Midbrain (tissue), 1 donor: ENCODE data around the gene IL1B.
"Not testable (repeated sequence)": the region's sequence is repeated elsewhere in the genome, so short reads cannot be mapped to it uniquely, and the experiment has no call there.

Source experiments
- DNase-seq: peaks from one replicate; lab custom pipeline; 2025; lab: John Stamatoyannopoulos, UW

Gene IL1B

GRCh38 chr2:112850588-112850987 is 14.0 kb upstream of the IL1B start:
- DNase-seq = no peak

- no peak for DNase-seq
These were observed 13.4 kb upstream of the IL1B start for GRCh38 chr2:112849956-112850355.

GRCh38 chr2:112848833-112849232 is 12.3 kb upstream of the IL1B start:
- DNase-seq = no peak

- no peak for DNase-seq
These were observed 9.5 kb upstream of the IL1B start for GRCh38 chr2:112846031-112846430.

- DNase-seq = no peak
These were observed 7.3 kb upstream of the IL1B start for GRCh38 chr2:112843836-112844235.

GRCh38 chr2:112843288-112843687 is 6.7 kb upstream of the IL1B start:
- no peak for DNase-seq

- peak; percentile 7 for DNase-seq
These were observed 4.9 kb upstream of the IL1B start for GRCh38 chr2:112841295-112842044.

GRCh38 chr2:112840068-112840445 is 3.5 kb upstream of the IL1B start:
- DNase-seq = no peak

GRCh38 chr2:112839407-112840067 is 3.0 kb upstream of the IL1B start:
- no peak for DNase-seq

GRCh38 chr2:112836163-112836560 is 417 bp downstream of the IL1B start:
- DNase-seq = no peak

- DNase-seq = no peak
These were observed 930 bp downstream of the IL1B start for GRCh38 chr2:112835536-112836162.

- DNase-seq = no peak
These were observed 1.5 kb downstream of the IL1B start for GRCh38 chr2:112835061-112835501.

- no peak for DNase-seq
These were observed 2.1 kb downstream of the IL1B start for GRCh38 chr2:112834396-112835037.

- DNase-seq = no peak
These were observed 2.6 kb downstream of the IL1B start for GRCh38 chr2:112833976-112834375.

GRCh38 chr2:112833639-112833931 is 3.0 kb downstream of the IL1B start:
- DNase-seq = not testable (repeated sequence)

- no peak for DNase-seq
These were observed 3.5 kb downstream of the IL1B start for GRCh38 chr2:112832841-112833638.

- DNase-seq = no peak
These were observed 4.4 kb downstream of the IL1B start for GRCh38 chr2:112831946-112832840.

- DNase-seq = no peak
These were observed 5.1 kb downstream of the IL1B start for GRCh38 chr2:112831513-112831845.

GRCh38 chr2:112830682-112831512 is 5.7 kb downstream of the IL1B start:
- no peak for DNase-seq
